Prostate gland (tissue), 2 donors: ENCODE results near the gene POMZP3.
"Not testable (repeated sequence)": the region's sequence is repeated elsewhere in the genome, so short reads cannot be mapped to it uniquely, and the experiment has no call there.

Source experiments
- POLR2A ChIP-seq: fragments of 450-650 bp; IDR thresholded peaks from one replicate; pipeline ENCODE4 v1.6.1; 2016; ENCODE audit warnings: antibody characterized with exemption, mild to moderate bottlenecking
- POLR2AphosphoS5 ChIP-seq: sonication (generic); formaldehyde crosslinking; IDR thresholded peaks from one replicate; pipeline ENCODE4 v1.6.1; 2017; ENCODE audit warnings: antibody characterized with exemption
- TF ChIP-seq, protein P1 (sequence below), 4 experiments: fragments of 200-600 bp in 2 of 4; fragments of 450-650 bp in 2 of 4; sonication (generic) in 2 of 4; IDR thresholded peaks; 1 replicate in 3 of 4; 2 replicates in 1 of 4; pipeline ENCODE4 v1.5.1; 2016 to 2019; ENCODE audit warnings: antibody characterized with exemption in 4 of 4, mild to moderate bottlenecking in 2 of 4, moderate library complexity in 2 of 4

DNA sequence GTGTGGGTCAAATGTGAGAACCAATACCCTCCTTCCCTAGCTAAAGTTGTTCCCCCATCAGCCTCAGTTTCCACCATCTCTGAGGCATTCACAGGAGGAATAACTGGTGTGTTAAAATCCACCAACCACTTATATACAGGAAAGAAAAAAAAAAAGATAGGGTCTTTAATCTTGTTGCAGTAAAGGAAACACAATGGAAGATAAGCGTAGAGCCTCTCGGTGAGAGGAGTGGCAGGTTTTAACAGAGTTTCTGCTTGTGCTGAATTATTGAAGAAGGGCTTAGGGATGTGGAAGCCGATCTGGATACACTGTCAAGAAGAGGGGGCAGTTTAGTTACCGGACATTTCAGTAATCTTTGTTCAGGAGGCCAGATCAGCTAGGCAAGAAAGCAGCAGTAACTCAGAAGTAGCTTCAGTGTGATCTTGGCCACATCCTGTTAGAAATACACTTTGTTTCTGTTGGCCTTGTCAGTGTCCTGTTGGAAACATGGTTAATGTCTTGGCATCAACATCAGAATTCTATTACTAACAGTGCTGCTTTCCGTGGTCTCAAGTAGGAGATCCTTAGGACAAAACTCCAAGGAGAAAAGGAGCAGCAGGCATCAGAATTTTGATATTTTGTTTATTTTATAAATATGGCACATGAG is 43.3 kb downstream of the POMZP3 start:
- TF ChIP-seq, protein P1, sequence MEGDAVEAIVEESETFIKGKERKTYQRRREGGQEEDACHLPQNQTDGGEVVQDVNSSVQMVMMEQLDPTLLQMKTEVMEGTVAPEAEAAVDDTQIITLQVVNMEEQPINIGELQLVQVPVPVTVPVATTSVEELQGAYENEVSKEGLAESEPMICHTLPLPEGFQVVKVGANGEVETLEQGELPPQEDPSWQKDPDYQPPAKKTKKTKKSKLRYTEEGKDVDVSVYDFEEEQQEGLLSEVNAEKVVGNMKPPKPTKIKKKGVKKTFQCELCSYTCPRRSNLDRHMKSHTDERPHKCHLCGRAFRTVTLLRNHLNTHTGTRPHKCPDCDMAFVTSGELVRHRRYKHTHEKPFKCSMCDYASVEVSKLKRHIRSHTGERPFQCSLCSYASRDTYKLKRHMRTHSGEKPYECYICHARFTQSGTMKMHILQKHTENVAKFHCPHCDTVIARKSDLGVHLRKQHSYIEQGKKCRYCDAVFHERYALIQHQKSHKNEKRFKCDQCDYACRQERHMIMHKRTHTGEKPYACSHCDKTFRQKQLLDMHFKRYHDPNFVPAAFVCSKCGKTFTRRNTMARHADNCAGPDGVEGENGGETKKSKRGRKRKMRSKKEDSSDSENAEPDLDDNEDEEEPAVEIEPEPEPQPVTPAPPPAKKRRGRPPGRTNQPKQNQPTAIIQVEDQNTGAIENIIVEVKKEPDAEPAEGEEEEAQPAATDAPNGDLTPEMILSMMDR (IDR thresholded peaks at IDR 0.05) = not testable (repeated sequence)
- peak; percentile 25 for TF ChIP-seq POLR2AphosphoS5
- TF ChIP-seq POLR2A = not testable (repeated sequence)
